ENCODE data around the gene SLIT3. TPM values are rescaled to one million over a fixed set of nuclear protein-coding genes. Genes with fewer than 3 reads are reported as not detected.

SLIT3 gene
- total RNA-seq, 1 experiment from 2014 or later = 0.10 TPM

GRCh38 chr5:168702511-168702910 lies 598.4 kb downstream of the SLIT3 start:
- intact Hi-C loops (cut with micrococcal nuclease) = loop anchor here (10.0 kb wide), 1 partner anchor 242 kb away; no protein-coding TSS in a partner anchor
- no peaks in the 10 kb centered on the region for H3K9me3 ChIP-seq (ENCODE audit: control insufficient read depth in 1 of 2, insufficient read depth in 1 of 2, low read depth in 1 of 2, low read length in 2 of 2)
- H3K9me2 ChIP-seq (ENCODE audit: insufficient read depth) = no peaks in the 10 kb centered on the region
- no peak overlapping the region for H3K4me3 ChIP-seq (replicated peaks in 1 of 2; ENCODE audit: low read depth in 1 of 2, low read length in 2 of 2)
- H3K9ac ChIP-seq (ENCODE audit: low read length) = no peak overlapping the region
- H4K20me1 ChIP-seq (ENCODE audit: insufficient read depth) = no peaks in the 10 kb centered on the region
- RAD21 ChIA-PET (ENCODE audit: low non-redundant PET in 1 of 2, low total read pairs in 2 of 2, uncharacterized antibody in 2 of 2, unreplicated experiment in 2 of 2) = no interaction called here
- peaks cover 5% of the 10 kb centered on the region; the same call in 1 of the 2 replicates for H3K27me3 ChIP-seq (ENCODE audit: insufficient read depth, low read length)
- no TSS peak for BruUV-seq (replicated peaks)
- TF ChIP-seq POLR2AphosphoS5 (IDR thresholded peaks at IDR 0.05; ENCODE audit: low read depth, low read length) (no peak), YY1 (IDR thresholded peaks at IDR 0.05; ENCODE audit: extremely low read depth, insufficient replicate concordance, low read depth, low read length) (no peak), ZBTB33 (IDR thresholded peaks at IDR 0.05; ENCODE audit: extremely low read depth, insufficient replicate concordance, low read length) (no peak), POLR2A (IDR thresholded peaks at IDR 0.05; ENCODE audit: borderline replicate concordance, extremely low read depth, insufficient read depth, insufficient read length) (no peak), SP1 (IDR thresholded peaks at IDR 0.05; ENCODE audit: low read depth) (no peak), CEBPB (IDR thresholded peaks at IDR 0.05; ENCODE audit: low read depth) (no peak), REST (IDR thresholded peaks at IDR 0.05; ENCODE audit: low read depth) (no peak), CTCF (IDR thresholded peaks at IDR 0.05 in 2 of 3, conservative IDR thresholded peaks at IDR 0.05 in 1 of 3; ENCODE audit: borderline replicate concordance in 1 of 3, insufficient read depth in 1 of 3, low read depth in 2 of 3, low read length in 2 of 3) (no peak), SRF (IDR thresholded peaks at IDR 0.05; ENCODE audit: low read depth) (no peak), TCF7L2 (IDR thresholded peaks at IDR 0.05; ENCODE audit: borderline replicate concordance, extremely low read depth, insufficient read depth, insufficient read length) (no peak)
- TF ChIP-seq, protein P1, sequence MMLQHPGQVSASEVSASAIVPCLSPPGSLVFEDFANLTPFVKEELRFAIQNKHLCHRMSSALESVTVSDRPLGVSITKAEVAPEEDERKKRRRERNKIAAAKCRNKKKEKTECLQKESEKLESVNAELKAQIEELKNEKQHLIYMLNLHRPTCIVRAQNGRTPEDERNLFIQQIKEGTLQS (IDR thresholded peaks at IDR 0.05) = no peak
- TF ChIP-seq, protein P2, sequence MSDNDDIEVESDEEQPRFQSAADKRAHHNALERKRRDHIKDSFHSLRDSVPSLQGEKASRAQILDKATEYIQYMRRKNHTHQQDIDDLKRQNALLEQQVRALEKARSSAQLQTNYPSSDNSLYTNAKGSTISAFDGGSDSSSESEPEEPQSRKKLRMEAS (IDR thresholded peaks at IDR 0.05) = no peak
- no peak overlapping the region for H3K27ac ChIP-seq (ENCODE audit: low read depth, low read length)
- H3K4me2 ChIP-seq (ENCODE audit: low read length) = no peak overlapping the region
- ATAC-seq = no peak
- H3K4me1 ChIP-seq (ENCODE audit: control insufficient read depth in 1 of 2, insufficient read depth in 2 of 2, low read length in 2 of 2) = no peaks in the 10 kb centered on the region
- H2AFZ ChIP-seq (ENCODE audit: low read depth, low read length, poor library complexity, severe bottlenecking) = no peak overlapping the region
- H3K36me3 ChIP-seq (ENCODE audit: control insufficient read depth in 1 of 2, insufficient read depth in 2 of 2, low read length in 2 of 2) = no peaks in the 10 kb centered on the region
- H3K79me2 ChIP-seq (ENCODE audit: insufficient read depth, low read length) = no peaks in the 10 kb centered on the region
- POLR2A ChIA-PET = no interaction called here
- CTCF ChIA-PET = no interaction called here
- no peak for DNase-seq (ENCODE audit: low read depth, low spot score)

Measured in HCT116 (cell line).